Activated T-cell treated with anti-CD3 and anti-CD28 coated beads, Interleukin-2, amount 50 U/mL, for 72 hours (primary cell): Measurements from ENCODE around the gene CHST15. TPM values are rescaled to one million over a fixed set of nuclear protein-coding genes. Genes with fewer than 3 reads are reported as not detected.

Experiments
- ATAC-seq, 2 donors: fragments of 150-1000 bp; cut with Tn5 transposase; replicated peaks in 1 of 2; 2 replicates each; pipeline ENCODE4 v1.10.0; 2021; ENCODE audit warnings: moderate library complexity in 2 of 2, mild to moderate bottlenecking in 1 of 2
- DNase-seq, 2 donors: peaks; one replicate each; pipeline ENCODE4 v3.0.0; 2021 to 2022; ENCODE audit warnings: mixed read lengths in 1 of 2
- H3K27ac Mint-ChIP-seq: one replicate; pipeline ENCODE4 v1.8.0; 2022; ENCODE audit warnings: mild to moderate bottlenecking, moderate library complexity, mixed read lengths
- H3K27me3 Mint-ChIP-seq: one replicate; pipeline ENCODE4 v1.8.0; 2022; ENCODE audit warnings: low read depth, mixed read lengths
- H3K36me3 Mint-ChIP-seq, 2 donors: one replicate each; pipeline ENCODE4 v1.8.0; 2022; ENCODE audit warnings: mixed read lengths in 2 of 2, mild to moderate bottlenecking in 1 of 2; ENCODE audit not compliant: insufficient read depth in 2 of 2
- H3K4me1 Mint-ChIP-seq: one replicate; pipeline ENCODE4 v1.8.0; 2022; ENCODE audit warnings: low read depth, mixed read lengths
- H3K4me3 Mint-ChIP-seq, 2 donors: one replicate each; pipeline ENCODE4 v1.8.0; 2022; ENCODE audit warnings: mild to moderate bottlenecking in 2 of 2, mixed read lengths in 2 of 2, moderate library complexity in 2 of 2
- H3K9me3 Mint-ChIP-seq, 2 donors: one replicate each; pipeline ENCODE4 v1.8.0; 2022; ENCODE audit warnings: mixed read lengths in 2 of 2
- total RNA-seq, 2 donors: library from RNA; stranded (reverse); gene quantifications; one replicate each; pipeline ENCODE4 v1.2.3, GENCODE V29; 2022

Gene CHST15
- total RNA-seq, 2 donors from 2014 or later: 0.38 to 2.4 TPM

DNA sequence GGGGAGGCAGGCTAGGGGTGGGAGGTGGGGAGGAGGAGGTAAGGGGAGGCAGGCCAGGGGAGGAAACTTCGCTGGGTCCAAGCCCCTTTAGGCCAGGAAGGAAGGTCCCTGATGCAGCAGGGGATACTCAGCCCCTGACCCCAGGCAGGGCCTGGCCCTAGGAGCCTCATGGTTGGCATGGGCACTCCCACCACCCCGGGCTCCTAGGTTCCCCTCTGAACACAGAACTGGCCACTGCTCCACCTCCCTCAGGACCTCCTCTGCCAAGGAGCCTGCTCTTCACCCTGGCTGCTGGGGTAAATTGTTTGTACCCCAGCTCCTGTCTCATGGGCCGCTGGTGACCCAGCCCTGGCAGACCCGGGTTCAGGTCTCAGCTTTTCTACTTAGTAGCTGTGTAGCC lies 25.8 kb upstream of the CHST15 start:
- H3K27ac Mint-ChIP-seq: no peak overlapping the region
- H3K9me3 Mint-ChIP-seq: no peaks in the 10 kb centered on the region
- no peaks in the 10 kb centered on the region for H3K36me3 Mint-ChIP-seq
- no peak overlapping the region for H3K4me3 Mint-ChIP-seq
- no peaks in the 10 kb centered on the region for H3K27me3 Mint-ChIP-seq
- DNase-seq: no peak
- H3K4me1 Mint-ChIP-seq: no peaks in the 10 kb centered on the region
- ATAC-seq: no peak

DNA sequence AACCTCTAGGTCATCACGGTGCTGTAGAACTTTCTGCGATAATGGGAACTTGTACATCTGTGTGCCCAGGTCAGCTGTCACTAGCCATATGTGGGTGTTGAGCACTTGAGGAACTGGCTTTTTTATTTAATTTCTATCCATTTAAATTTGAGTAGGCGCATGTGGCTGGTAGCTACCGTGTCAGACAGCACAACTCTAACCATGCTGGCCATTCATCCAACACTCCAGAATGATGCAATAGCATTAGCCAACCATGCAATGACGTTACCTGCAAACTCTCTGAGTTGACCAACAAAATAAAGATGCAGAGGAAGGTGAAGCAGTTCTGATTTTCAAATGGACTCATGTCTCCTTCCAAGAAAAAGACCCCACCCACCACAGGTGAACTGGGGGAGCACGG lies 24.4 kb upstream of the CHST15 start:
- Mint-ChIP-seq H3K4me1 (no peaks in the 10 kb centered on the region), H3K27me3 (no peaks in the 10 kb centered on the region), H3K9me3 (no peaks in the 10 kb centered on the region), H3K27ac (no peak overlapping the region), H3K4me3 (no peak overlapping the region), H3K36me3 (no peaks in the 10 kb centered on the region)
- ATAC-seq: no peak
- no peak for DNase-seq

DNA sequence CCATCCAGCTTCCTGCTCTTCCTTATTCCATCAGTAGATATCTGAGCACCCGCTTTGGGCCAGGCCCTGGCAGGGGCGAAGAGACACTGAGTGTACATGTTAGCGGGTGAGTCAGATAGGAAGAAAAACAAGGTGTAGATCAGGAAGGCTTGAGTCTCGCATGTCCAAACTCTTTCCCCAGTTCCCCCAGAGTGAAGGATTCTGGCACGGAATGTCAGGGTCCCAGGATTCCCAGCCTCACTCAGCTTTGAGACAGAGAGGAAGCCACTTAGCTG lies 24.1 kb upstream of the CHST15 start:
- Mint-ChIP-seq H3K36me3 (no peaks in the 10 kb centered on the region), H3K4me3 (no peak overlapping the region)
- ATAC-seq: no peak

DNA sequence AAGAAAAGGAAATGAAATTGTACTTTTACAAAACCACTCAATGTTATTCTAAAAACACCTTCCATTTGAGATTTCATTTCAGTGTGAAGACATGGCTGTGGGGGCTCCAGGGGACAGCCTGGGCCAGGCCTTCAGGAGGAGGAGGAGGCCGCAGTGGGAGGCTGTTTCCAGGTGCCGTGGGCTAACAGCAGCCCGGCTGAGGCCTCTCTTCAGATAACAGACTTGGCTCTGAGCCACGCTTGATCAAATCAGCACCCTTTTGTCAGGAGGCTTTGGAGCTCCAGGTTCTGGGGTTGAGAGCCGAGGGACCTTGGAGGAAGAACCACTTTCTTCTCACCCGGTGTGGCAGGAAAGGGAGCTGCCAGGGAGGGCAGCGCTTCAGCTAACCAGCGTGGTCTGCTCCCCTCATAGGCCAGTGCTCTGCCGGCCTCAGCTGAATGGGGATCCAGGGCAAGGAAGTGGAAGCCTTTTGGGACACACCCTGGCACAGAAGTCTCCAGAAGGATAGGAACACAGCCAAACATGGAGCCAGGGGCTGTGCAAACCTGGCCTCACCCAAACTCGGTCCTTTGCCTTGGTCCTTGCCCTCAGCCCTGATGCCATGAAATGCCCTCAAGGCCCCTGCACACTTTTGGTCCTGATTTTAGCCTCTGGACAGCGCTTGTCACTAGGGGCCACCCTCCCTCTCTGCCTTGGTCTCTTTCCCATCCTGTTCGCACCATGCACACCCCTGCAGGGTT lies 23.5 kb upstream of the CHST15 start:
- H3K9me3 Mint-ChIP-seq: no peaks in the 10 kb centered on the region
- H3K27ac Mint-ChIP-seq: no peak overlapping the region
- no peak overlapping the region for H3K4me3 Mint-ChIP-seq
- no peaks in the 10 kb centered on the region for H3K36me3 Mint-ChIP-seq
- DNase-seq: no peak
- no peak for ATAC-seq
- H3K27me3 Mint-ChIP-seq: no peaks in the 10 kb centered on the region
- H3K4me1 Mint-ChIP-seq: no peaks in the 10 kb centered on the region

More for the DNA sequence above, 24.1 kb upstream of the CHST15 start:
- Mint-ChIP-seq H3K4me1 (no peaks in the 10 kb centered on the region), H3K27ac (no peak overlapping the region), H3K9me3 (no peaks in the 10 kb centered on the region), H3K27me3 (no peaks in the 10 kb centered on the region)
- DNase-seq: no peak

DNA sequence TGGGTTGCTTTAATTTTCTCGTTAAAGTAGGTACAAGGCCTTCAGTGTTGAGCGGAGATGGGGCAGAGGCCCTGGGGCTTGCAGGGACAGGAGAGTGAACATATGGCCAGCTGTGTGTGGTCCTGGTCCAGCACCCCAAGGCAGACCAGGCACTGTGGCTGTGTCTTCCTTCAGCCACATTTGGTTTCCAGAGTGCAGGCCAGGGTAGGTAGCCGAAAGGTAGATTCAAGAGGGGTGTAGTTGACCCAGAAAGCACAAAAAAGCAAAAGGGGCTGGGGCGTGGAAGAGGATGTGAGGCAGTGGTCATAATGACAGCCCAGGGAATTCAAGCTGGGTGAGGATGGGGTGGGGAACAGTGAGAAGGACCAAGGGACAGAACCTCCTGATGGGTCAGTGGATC lies 21.3 kb upstream of the CHST15 start:
- ATAC-seq: no peak
- Mint-ChIP-seq H3K36me3 (no peaks in the 10 kb centered on the region), H3K4me1 (no peaks in the 10 kb centered on the region), H3K27me3 (peaks cover 14% of the 10 kb centered on the region), H3K27ac (no peak overlapping the region), H3K9me3 (no peaks in the 10 kb centered on the region), H3K4me3 (no peak overlapping the region)
- no peak for DNase-seq

DNA sequence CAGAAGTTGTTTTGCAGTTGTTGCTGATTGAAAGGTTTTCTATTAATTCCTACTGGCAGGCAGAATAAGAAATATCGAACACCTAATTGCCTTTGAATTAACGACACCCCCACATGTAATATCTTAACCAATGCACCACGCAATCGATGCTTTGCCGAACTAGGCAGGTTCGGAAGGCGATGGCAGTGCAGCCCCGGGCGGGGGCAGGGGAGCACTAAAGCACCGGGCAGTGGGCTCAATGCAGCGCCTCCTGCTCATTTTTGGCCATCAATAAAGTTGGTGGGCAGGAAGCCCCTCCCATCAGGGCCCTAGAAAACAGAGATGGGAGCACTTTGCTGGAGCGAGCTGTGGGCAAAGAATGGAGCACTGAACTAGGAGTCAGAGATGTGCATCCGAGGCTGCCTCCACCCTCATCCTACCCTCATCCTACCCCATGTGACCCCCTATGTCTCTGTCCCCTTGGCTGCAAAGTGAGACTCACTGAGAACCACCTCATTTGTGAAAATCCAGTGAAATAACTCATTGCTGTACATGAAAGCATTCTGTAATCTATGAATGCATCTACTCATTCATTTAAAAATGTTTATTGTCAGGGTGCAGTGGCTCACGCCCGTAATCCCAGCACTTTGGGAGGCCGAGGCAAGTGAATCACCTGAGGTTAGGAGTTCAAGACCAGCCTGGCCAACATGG lies 19.6 kb upstream of the CHST15 start:
- no peaks in the 10 kb centered on the region for H3K4me1 Mint-ChIP-seq
- H3K27ac Mint-ChIP-seq: no peak overlapping the region
- DNase-seq (no peak), ATAC-seq (no peak)
- no peak overlapping the region for H3K4me3 Mint-ChIP-seq
- H3K27me3 Mint-ChIP-seq: peaks cover 14% of the 10 kb centered on the region
- H3K9me3 Mint-ChIP-seq: no peaks in the 10 kb centered on the region
- no peaks in the 10 kb centered on the region for H3K36me3 Mint-ChIP-seq

DNA sequence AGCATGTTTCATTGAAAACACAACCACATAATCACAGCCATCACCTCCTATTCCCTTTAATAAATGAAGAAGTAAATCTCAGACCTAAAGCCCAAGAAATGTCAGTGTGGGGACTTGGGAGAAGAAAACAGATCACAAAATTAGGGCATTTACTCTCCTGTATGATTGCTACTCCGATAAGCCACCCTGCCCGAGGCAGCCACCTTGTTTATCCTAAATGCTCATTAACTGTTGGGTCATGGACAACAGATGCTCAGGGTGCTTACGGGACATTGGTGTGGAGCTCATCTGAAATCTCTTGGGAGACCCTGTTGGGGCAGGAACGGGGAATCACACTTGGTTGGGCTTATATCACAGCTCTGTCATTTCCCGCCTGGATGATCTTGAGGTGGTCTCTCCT lies 17.5 kb upstream of the CHST15 start:
- no peak for DNase-seq
- H3K27me3 Mint-ChIP-seq: peaks cover 14% of the 10 kb centered on the region
- no peaks in the 10 kb centered on the region for H3K9me3 Mint-ChIP-seq
- H3K4me1 Mint-ChIP-seq: peaks cover 11% of the 10 kb centered on the region
- no peak overlapping the region for H3K27ac Mint-ChIP-seq
- no peaks in the 10 kb centered on the region for H3K36me3 Mint-ChIP-seq
- no peak overlapping the region for H3K4me3 Mint-ChIP-seq
- ATAC-seq: no peak

DNA sequence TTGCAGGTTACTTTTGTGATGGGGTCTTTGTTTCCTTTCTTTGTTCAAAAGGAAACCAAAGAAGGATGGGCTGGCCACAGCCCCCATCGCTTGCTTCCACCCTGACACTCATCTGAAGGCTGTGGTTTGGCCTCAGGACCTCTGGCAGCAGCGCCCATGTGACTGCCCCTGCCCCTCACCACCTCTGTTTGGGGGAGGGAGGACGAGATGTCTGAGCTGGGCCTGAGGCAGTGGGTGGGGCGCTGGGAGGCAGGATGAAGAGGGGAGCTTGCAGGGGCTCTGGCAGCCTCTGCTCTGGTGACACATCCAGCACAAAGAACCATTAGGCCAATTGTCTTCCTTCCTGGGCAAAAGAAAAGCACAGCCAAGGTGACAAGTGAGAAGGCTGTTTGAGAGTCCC lies 15.9 kb upstream of the CHST15 start:
- Mint-ChIP-seq H3K27ac (no peak overlapping the region), H3K4me3 (no peak overlapping the region), H3K4me1 (peaks cover 12% of the 10 kb centered on the region), H3K36me3 (no peaks in the 10 kb centered on the region), H3K27me3 (peaks cover 14% of the 10 kb centered on the region), H3K9me3 (peaks cover 0 to 2% of the 10 kb centered on the region in 2 donors)
- ATAC-seq (no peak), DNase-seq (no peak)

DNA sequence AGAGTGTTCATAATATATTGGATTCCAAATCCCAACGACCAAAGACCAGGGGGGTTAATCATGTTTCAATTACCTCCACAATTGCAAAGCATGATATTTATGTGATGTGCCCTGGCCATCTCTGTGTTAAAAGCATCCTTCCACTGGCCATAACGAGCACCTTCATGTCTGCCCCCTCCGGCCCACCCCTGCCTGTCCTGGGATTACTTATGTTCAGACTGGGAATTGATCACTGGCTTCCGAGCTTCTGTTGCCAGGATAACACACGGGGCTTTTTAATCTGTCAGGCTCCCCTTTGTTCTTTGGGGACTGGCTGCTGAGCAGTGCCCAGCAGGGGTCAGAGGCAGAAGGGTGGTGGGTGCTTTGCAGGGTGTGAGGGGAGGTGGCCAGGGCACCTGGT lies 13.7 kb upstream of the CHST15 start:
- no peak for ATAC-seq
- peaks cover 12% of the 10 kb centered on the region for H3K4me1 Mint-ChIP-seq
- DNase-seq: no peak
- no peak overlapping the region for H3K27ac Mint-ChIP-seq
- H3K4me3 Mint-ChIP-seq: peak overlapping the region in 1 of 2 donors; percentile 25
- H3K36me3 Mint-ChIP-seq: no peaks in the 10 kb centered on the region
- peaks cover 0 to 2% of the 10 kb centered on the region in 2 donors for H3K9me3 Mint-ChIP-seq
- H3K27me3 Mint-ChIP-seq: peaks cover 14% of the 10 kb centered on the region

DNA sequence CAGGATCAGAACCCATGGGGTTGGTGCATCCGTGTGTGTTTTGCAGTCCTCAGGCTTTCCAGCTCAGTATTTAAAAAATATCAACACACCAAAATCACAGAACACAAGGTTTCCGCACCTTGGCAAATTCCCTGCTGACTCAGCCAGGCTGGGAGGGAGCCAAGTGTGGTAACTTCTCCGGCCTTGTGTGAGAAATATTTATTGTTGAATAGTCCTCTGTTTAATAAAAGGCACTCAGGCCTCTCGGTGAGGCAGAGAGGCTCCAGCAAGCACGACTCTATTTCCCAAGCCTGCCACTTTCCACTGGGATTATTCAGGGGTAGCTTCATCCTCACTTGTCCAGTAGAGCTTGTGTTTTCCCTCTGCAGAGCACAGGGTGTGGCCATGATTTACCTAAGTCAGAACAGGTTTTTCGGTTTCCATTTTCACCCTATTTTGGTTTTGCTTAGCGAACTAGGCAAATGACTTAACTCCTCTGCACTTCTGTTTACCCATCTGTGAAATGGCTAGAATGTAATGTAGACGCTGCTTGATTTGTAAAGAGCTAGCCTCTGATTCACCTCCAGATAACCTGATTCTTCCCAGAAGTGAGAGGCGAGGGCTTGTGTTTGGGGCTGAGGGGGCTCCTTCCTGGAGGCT lies 13.0 kb upstream of the CHST15 start:
- ATAC-seq (peak in 1 of 2 donors; percentile 61), DNase-seq (no peak)
- Mint-ChIP-seq H3K27ac (no peak overlapping the region), H3K9me3 (peaks cover 0 to 2% of the 10 kb centered on the region in 2 donors), H3K36me3 (no peaks in the 10 kb centered on the region), H3K4me3 (peak overlapping the region in 1 of 2 donors; percentile 25), H3K27me3 (peaks cover 14% of the 10 kb centered on the region), H3K4me1 (peaks cover 12% of the 10 kb centered on the region)

DNA sequence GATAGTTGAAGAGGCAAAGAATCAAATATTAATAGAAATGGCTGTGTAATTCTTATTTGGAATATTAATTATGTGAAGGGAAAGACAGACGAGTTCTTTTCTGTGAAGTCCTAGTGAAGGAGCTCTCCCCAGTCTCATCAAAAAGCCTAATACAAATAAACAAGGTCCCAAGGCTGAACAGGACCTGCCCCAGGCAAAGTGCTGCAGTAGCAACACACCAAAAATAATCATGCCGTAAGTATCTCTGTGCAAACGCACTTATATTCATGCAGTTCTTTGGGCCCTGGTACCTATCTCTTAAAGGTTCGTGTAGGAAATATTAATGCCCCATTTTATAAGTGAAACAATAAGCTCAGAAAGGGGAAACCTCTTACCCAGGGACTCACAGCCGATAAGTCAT lies 12.2 kb upstream of the CHST15 start:
- H3K9me3 Mint-ChIP-seq: peaks cover 0 to 2% of the 10 kb centered on the region in 2 donors
- peaks cover 0 to 2% of the 10 kb centered on the region in 2 donors for H3K36me3 Mint-ChIP-seq
- ATAC-seq (no peak), DNase-seq (no peak)
- H3K27me3 Mint-ChIP-seq: peaks cover 9% of the 10 kb centered on the region
- H3K4me1 Mint-ChIP-seq: peaks cover 17% of the 10 kb centered on the region
- no peak overlapping the region for H3K27ac Mint-ChIP-seq
- no peak overlapping the region for H3K4me3 Mint-ChIP-seq

DNA sequence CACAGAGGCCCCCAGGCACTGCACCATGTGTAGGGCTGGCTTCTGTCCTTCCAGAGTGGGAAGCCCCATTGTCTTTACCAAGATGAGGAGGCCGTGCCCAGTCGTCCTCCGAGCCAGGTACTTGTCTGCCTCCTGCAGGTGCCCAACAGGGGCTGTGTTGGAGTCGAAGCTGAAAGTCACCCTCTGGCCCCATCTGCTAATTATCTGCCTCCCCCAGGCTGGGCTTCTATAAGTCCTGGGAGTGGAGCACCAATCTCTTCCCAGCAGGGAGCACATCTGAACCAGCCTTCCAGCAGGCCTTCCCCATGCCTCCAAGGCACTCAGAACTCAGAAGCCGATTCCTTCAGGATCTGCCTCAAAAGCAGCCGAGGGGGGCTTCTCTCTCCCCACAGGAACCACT lies 11.6 kb upstream of the CHST15 start:
- Mint-ChIP-seq H3K36me3 (peaks cover 1 to 2% of the 10 kb centered on the region in 2 donors), H3K27ac (no peak overlapping the region), H3K9me3 (peaks cover 0 to 4% of the 10 kb centered on the region in 2 donors), H3K4me3 (no peak overlapping the region), H3K4me1 (peaks cover 18% of the 10 kb centered on the region), H3K27me3 (peaks cover 4% of the 10 kb centered on the region)
- ATAC-seq (no peak), DNase-seq (no peak)

DNA sequence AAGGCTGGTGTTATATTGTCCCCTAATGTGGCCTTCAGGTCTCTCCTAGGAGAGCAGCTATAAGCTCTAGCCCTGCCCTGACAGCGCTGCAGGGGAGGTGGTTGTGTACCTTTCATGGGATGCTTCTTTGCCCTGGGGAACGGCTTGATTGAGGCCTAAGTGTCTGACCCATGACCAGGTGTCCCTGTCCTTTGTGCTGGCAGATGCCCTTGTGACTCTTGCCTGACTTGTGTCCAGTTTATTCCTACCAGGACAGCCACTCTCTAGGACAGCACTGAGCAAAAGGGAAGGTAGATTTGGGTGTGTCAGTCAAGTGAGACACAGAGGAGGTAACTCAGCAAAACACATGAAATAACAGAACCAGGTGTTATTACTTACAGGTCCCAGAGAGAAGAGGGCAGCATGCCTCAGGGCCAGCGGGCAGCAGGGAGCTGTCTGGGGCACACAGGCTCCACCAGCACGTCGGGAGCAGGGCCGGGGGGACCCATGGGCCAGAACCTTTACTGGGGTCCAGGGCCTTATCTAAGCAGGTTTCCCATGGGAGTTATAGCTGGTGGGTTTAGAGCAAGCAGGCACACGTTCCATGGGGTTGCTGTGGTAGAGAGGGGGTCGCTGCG lies 10.7 kb upstream of the CHST15 start:
- ATAC-seq (no peak), DNase-seq (no peak)
- Mint-ChIP-seq H3K9me3 (peaks cover 0 to 5% of the 10 kb centered on the region in 2 donors), H3K4me3 (no peak overlapping the region), H3K27me3 (peaks cover 3% of the 10 kb centered on the region), H3K36me3 (peaks cover 2% of the 10 kb centered on the region in 2 donors), H3K27ac (no peak overlapping the region), H3K4me1 (peaks cover 26% of the 10 kb centered on the region)
